ENCODE measurements around the gene PPP1R13L.

Gene PPP1R13L

GRCh38 chr19:45428384-45429231 lies 23.7 kb upstream of the PPP1R13L start:
- H3K4me2 ChIP-seq (ENCODE audit: low read length): peak overlapping the region; percentile 83
- H3K4me3 ChIP-seq (ENCODE audit: low read length): peak overlapping the region; percentile 76
- no peak overlapping the region for H3K27ac ChIP-seq (ENCODE audit: low read depth, low read length)
- H3K9me3 ChIP-seq (ENCODE audit: control insufficient read depth, insufficient read depth, low read length): no peaks in the 10 kb centered on the region
- no peaks in the 10 kb centered on the region for H3K36me3 ChIP-seq (ENCODE audit: control insufficient read depth, low read length)
- no peak for TF ChIP-seq EZH2phosphoT487 (IDR thresholded peaks at IDR 0.05; ENCODE audit: borderline replicate concordance, low read length)
- TF ChIP-seq, protein P1, sequence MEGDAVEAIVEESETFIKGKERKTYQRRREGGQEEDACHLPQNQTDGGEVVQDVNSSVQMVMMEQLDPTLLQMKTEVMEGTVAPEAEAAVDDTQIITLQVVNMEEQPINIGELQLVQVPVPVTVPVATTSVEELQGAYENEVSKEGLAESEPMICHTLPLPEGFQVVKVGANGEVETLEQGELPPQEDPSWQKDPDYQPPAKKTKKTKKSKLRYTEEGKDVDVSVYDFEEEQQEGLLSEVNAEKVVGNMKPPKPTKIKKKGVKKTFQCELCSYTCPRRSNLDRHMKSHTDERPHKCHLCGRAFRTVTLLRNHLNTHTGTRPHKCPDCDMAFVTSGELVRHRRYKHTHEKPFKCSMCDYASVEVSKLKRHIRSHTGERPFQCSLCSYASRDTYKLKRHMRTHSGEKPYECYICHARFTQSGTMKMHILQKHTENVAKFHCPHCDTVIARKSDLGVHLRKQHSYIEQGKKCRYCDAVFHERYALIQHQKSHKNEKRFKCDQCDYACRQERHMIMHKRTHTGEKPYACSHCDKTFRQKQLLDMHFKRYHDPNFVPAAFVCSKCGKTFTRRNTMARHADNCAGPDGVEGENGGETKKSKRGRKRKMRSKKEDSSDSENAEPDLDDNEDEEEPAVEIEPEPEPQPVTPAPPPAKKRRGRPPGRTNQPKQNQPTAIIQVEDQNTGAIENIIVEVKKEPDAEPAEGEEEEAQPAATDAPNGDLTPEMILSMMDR (IDR thresholded peaks at IDR 0.05; ENCODE audit: low read depth, low read length, poor library complexity, severe bottlenecking): peak; percentile 75
- peaks cover 44% of the 10 kb centered on the region for H3K4me1 ChIP-seq (ENCODE audit: control insufficient read depth, low read length)
- H3F3A ChIP-seq (ENCODE audit: control insufficient read depth, insufficient read depth): peaks cover 18% of the 10 kb centered on the region
- H4K20me1 ChIP-seq (ENCODE audit: control insufficient read depth, insufficient read depth, low read depth, low read length): no peaks in the 10 kb centered on the region
- peaks cover 8% of the 10 kb centered on the region for H3K27me3 ChIP-seq (ENCODE audit: control insufficient read depth, low read length)
- no peaks in the 10 kb centered on the region for H3K9me2 ChIP-seq (replicated peaks; ENCODE audit: control insufficient read depth, low read length)
- no peaks in the 10 kb centered on the region for H3K79me2 ChIP-seq (ENCODE audit: control insufficient read depth, low read length)

- H3K36me3 ChIP-seq (ENCODE audit: control insufficient read depth, low read length): peaks cover 12% of the 10 kb centered on the region
- H3K4me1 ChIP-seq (ENCODE audit: control insufficient read depth, low read length): peaks cover 75% of the 10 kb centered on the region
- H3K79me2 ChIP-seq (ENCODE audit: control insufficient read depth, low read length): peaks cover 16% of the 10 kb centered on the region
- H3K27ac ChIP-seq (ENCODE audit: low read depth, low read length): peak overlapping the region; percentile 83
- TF ChIP-seq, protein P1 (IDR thresholded peaks at IDR 0.05; ENCODE audit: low read depth, low read length, poor library complexity, severe bottlenecking): no peak
- no peak for TF ChIP-seq EZH2phosphoT487 (IDR thresholded peaks at IDR 0.05; ENCODE audit: borderline replicate concordance, low read length)
- no peaks in the 10 kb centered on the region for H3K9me3 ChIP-seq (ENCODE audit: control insufficient read depth, insufficient read depth, low read length)
- peaks cover 18% of the 10 kb centered on the region for H3F3A ChIP-seq (ENCODE audit: control insufficient read depth, insufficient read depth)
- peak overlapping the region; percentile 92 for H3K4me2 ChIP-seq (ENCODE audit: low read length)
- no peaks in the 10 kb centered on the region for H4K20me1 ChIP-seq (ENCODE audit: control insufficient read depth, insufficient read depth, low read depth, low read length)
- H3K9me2 ChIP-seq (replicated peaks; ENCODE audit: control insufficient read depth, low read length): no peaks in the 10 kb centered on the region
- H3K4me3 ChIP-seq (ENCODE audit: low read length): peak overlapping the region; percentile 81
- H3K27me3 ChIP-seq (ENCODE audit: control insufficient read depth, low read length): peaks cover 8% of the 10 kb centered on the region
These were observed 19.6 kb upstream of the PPP1R13L start for GRCh38 chr19:45424191-45425058.

DNA sequence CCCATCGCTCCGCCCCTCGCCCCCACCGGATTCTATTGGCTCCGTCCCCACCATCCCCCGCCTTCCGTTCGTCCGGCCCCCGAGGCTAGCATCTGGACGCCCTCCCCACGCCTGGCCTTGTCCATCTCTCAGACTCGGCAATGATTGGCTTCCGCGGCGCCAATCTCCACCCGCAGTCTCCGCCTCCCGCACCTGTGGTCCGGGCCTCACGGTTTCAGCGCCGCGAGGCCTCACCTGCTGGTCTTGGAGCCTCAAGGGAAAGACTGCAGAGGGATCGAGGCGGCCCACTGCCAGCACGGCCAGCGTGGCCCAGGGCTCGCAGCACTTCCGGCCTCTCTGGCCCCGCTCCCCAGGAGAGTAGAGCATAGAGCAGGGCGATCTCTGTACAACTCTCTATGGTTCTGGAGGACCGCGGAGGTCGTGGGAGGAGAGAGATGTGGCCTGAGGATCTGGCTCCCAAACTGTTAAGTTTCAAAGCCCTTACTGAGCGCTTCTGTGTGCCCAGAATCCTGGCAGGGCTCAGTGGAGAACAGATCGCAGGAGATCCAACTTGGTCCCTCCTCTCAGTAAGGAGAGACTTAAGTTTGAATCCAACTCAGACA lies 18.8 kb upstream of the PPP1R13L start, which contains the start of gene ERCC1:
ERCC1 (minus strand) TSS at position 329 of the 602 bp plus-strand sequence. CDS start 543 bp downstream, outside the sequence.
- H3K79me2 ChIP-seq (ENCODE audit: control insufficient read depth, low read length): peaks cover 16% of the 10 kb centered on the region

More for the DNA sequence above, 18.8 kb upstream of the PPP1R13L start, which contains the start of gene ERCC1:
- Histone ChIP-seq H3K36me3 (ENCODE audit: control insufficient read depth, low read length) (peaks cover 18% of the 10 kb centered on the region), H3K9me3 (ENCODE audit: control insufficient read depth, insufficient read depth, low read length) (no peaks in the 10 kb centered on the region), H3F3A (ENCODE audit: control insufficient read depth, insufficient read depth) (peaks cover 20% of the 10 kb centered on the region), H3K4me3 (ENCODE audit: low read length) (peak within 1 kb of the TSS; percentile 81), H4K20me1 (ENCODE audit: control insufficient read depth, insufficient read depth, low read depth, low read length) (no peaks in the 10 kb centered on the region), H3K27me3 (ENCODE audit: control insufficient read depth, low read length) (peaks cover 5% of the 10 kb centered on the region), H3K27ac (ENCODE audit: low read depth, low read length) (peak within 1 kb of the TSS; percentile 83), H3K4me1 (ENCODE audit: control insufficient read depth, low read length) (peaks cover 78% of the 10 kb centered on the region), H3K4me2 (ENCODE audit: low read length) (peak within 1 kb of the TSS; percentile 92), H3K9me2 (replicated peaks; ENCODE audit: control insufficient read depth, low read length) (no peaks in the 10 kb centered on the region)
- TF ChIP-seq, protein P1 (IDR thresholded peaks at IDR 0.05; ENCODE audit: low read depth, low read length, poor library complexity, severe bottlenecking): no peak
- no peak for TF ChIP-seq EZH2phosphoT487 (IDR thresholded peaks at IDR 0.05; ENCODE audit: borderline replicate concordance, low read length)
